Stomach (tissue), 4 donors: ENCODE data around the gene HORMAD2.

Experiments used
- CTCF ChIP-seq, 7 experiments: fragments of 450-650 bp in 4 of 7; fragments of 200-600 bp in 3 of 7; sonication (generic) in 3 of 7; IDR thresholded peaks; one replicate each; pipeline ENCODE4 v1.5.1; 2016 to 2019; ENCODE audit warnings: antibody characterized with exemption in 7 of 7, control low read depth in 2 of 7, mild to moderate bottlenecking in 1 of 7
- EP300 ChIP-seq: sonication (generic); formaldehyde crosslinking; IDR thresholded peaks from one replicate; pipeline ENCODE4 v1.6.1; 2017; ENCODE audit warnings: antibody characterized with exemption
- POLR2A ChIP-seq, 4 donors: fragments of 450-650 bp; IDR thresholded peaks; one replicate each; pipeline ENCODE4 v1.6.1; 2016; ENCODE audit warnings: antibody characterized with exemption in 4 of 4, control low read depth in 2 of 4, mild to moderate bottlenecking in 1 of 4, moderate library complexity in 1 of 4
- POLR2AphosphoS5 ChIP-seq, 3 donors: sonication (generic); formaldehyde crosslinking; IDR thresholded peaks; one replicate each; pipeline ENCODE4 v1.6.1; 2016; ENCODE audit warnings: antibody characterized with exemption in 3 of 3

GRCh38 chr22:30175690-30176288, 95.5 kb downstream of the HORMAD2 start:
- TF ChIP-seq CTCF (IDR thresholded peaks at IDR 0.05) (no peak), POLR2A (IDR thresholded peaks at IDR 0.05) (no peak), POLR2AphosphoS5 (IDR thresholded peaks at IDR 0.05) (no peak), EP300 (no peak)
